ENCODE results near the gene RAD50. TPM values are rescaled to one million over a fixed set of nuclear protein-coding genes. Genes with fewer than 3 reads are reported as not detected.

RAD50 gene
- total and polyA plus RNA-seq, 10 of the 15 experiments (the other 5 are each of a cell fraction or from before 2014, with no cell fraction given), result 12.8 to 68.6 (median 47.0) TPM

- TF ChIP-seq ZNF207 (IDR thresholded peaks at IDR 0.05; ENCODE audit: borderline replicate concordance) (no peak), SMC3 (IDR thresholded peaks at IDR 0.05; ENCODE audit: borderline replicate concordance, low read length) (no peak; the same call in 1 of the 2 replicates), MXI1 (IDR thresholded peaks at IDR 0.05; ENCODE audit: low read depth, low read length) (peak; percentile 77; the same call in 1 of the 2 replicates), POLR2AphosphoS2 (IDR thresholded peaks at IDR 0.05; ENCODE audit: low read depth, low read length) (peak; percentile 35; the same call in 1 of the 2 replicates), EP300 (IDR thresholded peaks at IDR 0.05; ENCODE audit: borderline replicate concordance in 1 of 2, control insufficient read depth in 1 of 2, low read depth in 2 of 2, low read length in 2 of 2) (peak; percentile 92 to 96), REST (IDR thresholded peaks at IDR 0.05; ENCODE audit: low read depth, low read length) (no peak), ZSCAN29 (IDR thresholded peaks at IDR 0.05) (no peak), GABPA (IDR thresholded peaks at IDR 0.05; ENCODE audit: low read depth) (no peak), USF1 (IDR thresholded peaks at IDR 0.05; ENCODE audit: borderline replicate concordance, extremely low read length, insufficient read depth, low read depth, low read length) (no peak), FOXM1 (IDR thresholded peaks at IDR 0.05; ENCODE audit: low read depth, low read length) (no peak), NFYA (IDR thresholded peaks at IDR 0.05; ENCODE audit: borderline replicate concordance, low read depth, low read length) (no peak), ATF2 (IDR thresholded peaks at IDR 0.05; ENCODE audit: low read length) (peak; percentile 79; the same call in 1 of the 2 replicates), PRDM15 (CRISPR knock-in tag; IDR thresholded peaks at IDR 0.05) (no peak), TARDBP (IDR thresholded peaks at IDR 0.05; ENCODE audit: borderline replicate concordance) (no peak), RAD51 (IDR thresholded peaks at IDR 0.05) (peak; percentile 78), RCOR1 (conservative IDR thresholded peaks at IDR 0.05; ENCODE audit: low read depth, low read length) (no peak), ZNF384 (IDR thresholded peaks at IDR 0.05; ENCODE audit: borderline replicate concordance, low read depth, low read length) (no peak), SUZ12 (IDR thresholded peaks at IDR 0.05; ENCODE audit: unreplicated experiment) (no peak), RFX5 (IDR thresholded peaks at IDR 0.05; ENCODE audit: low read depth, low read length) (no peak)
Observed at GRCh38 chr5:132674671-132675506, 118.1 kb downstream of the RAD50 start (continued).

All from GM12878 (cell line).